Testis (tissue), 2 donors: ENCODE measurements around the gene NBPF14.
"Not testable (repeated sequence)": the region's sequence is repeated elsewhere in the genome, so short reads cannot be mapped to it uniquely, and the experiment has no call there.

Experiments used
- CTCF ChIP-seq, 3 experiments: fragments of 450-650 bp in 2 of 3; fragments of 200-600 bp in 1 of 3; sonication (generic) in 1 of 3; IDR thresholded peaks; one replicate each; pipeline ENCODE4 v1.5.1; 2016 to 2019; ENCODE audit warnings: antibody characterized with exemption in 3 of 3, mild to moderate bottlenecking in 2 of 3, moderate library complexity in 1 of 3
- POLR2A ChIP-seq: fragments of 450-650 bp; IDR thresholded peaks from one replicate; pipeline ENCODE4 v1.6.1; 2017; ENCODE audit warnings: antibody characterized with exemption, mild to moderate bottlenecking, moderate library complexity

DNA sequence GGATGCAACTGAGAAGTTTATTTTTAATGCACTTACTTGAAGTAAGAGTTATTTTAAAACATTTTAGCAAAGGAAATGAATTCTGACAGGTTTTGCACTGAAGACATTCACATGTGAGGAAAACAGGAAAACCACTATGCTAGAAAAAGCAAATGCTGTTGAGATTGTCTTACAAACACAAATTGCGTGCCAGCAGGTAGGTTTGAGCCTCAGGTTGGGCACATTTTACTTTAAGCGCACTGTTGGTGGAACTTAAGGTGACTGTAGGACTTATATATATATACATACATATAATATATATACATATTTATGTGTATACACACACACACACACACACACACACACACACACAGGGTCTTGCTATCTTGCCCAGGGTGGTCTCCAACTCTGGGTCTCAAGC, 69.2 kb downstream of the NBPF14 start:
- not testable (repeated sequence) for TF ChIP-seq CTCF (IDR thresholded peaks at IDR 0.05); POLR2A
